WERI-Rb-1 (cell line): Measurements from ENCODE around the gene SELE.
"Not testable (repeated sequence)": the region's sequence is repeated elsewhere in the genome, so short reads cannot be mapped to it uniquely, and the experiment has no call there.

Experiments used
- DNase-seq: peaks from one replicate; pipeline ENCODE4 v3.0.0-alpha.2; 2020
- H3K27ac ChIP-seq: fragments of 250-450 bp; sonication (Bioruptor Pico); 2 replicates; pipeline ENCODE4 v1.5.1; 2020; ENCODE audit warnings: mild to moderate bottlenecking, moderate library complexity
- H3K27me3 ChIP-seq: fragments of 250-450 bp; sonication (Bioruptor Pico); 2 replicates; pipeline ENCODE4 v1.5.1; 2021; ENCODE audit warnings: mild to moderate bottlenecking, low read depth, moderate library complexity; ENCODE audit not compliant: insufficient read depth, severe bottlenecking
- H3K36me3 ChIP-seq: fragments of 250-450 bp; sonication (Bioruptor Pico); 2 replicates; pipeline ENCODE4 v1.5.1; 2020; ENCODE audit warnings: mild to moderate bottlenecking, moderate library complexity
- H3K4me3 ChIP-seq: 2 replicates; pipeline ENCODE4 v1.5.1; 2011; ENCODE audit warnings: low read depth, mild to moderate bottlenecking, control low read depth, low read length
- H3K9me3 ChIP-seq: fragments of 250-450 bp; sonication (Bioruptor Pico); 2 replicates; pipeline ENCODE4 v1.5.1; 2021; ENCODE audit warnings: mild to moderate bottlenecking, moderate library complexity; ENCODE audit not compliant: severe bottlenecking
- CTCF ChIP-seq: IDR thresholded peaks from 2 replicates; pipeline ENCODE4 v1.5.1; 2011; ENCODE audit warnings: low read depth, mild to moderate bottlenecking, control low read depth, inconsistent platforms, low read length

The SELE gene

GRCh38 chr1:169722779-169723178 is 11.1 kb downstream of the SELE start:
- Histone ChIP-seq H3K9me3 (no peaks in the 10 kb centered on the region), H3K27ac (no peak overlapping the region), H3K27me3 (no peaks in the 10 kb centered on the region), H3K36me3 (no peaks in the 10 kb centered on the region), H3K4me3 (no peak overlapping the region)
- no peak for DNase-seq
- TF ChIP-seq CTCF = no peak

GRCh38 chr1:169715100-169715499 is 18.8 kb downstream of the SELE start:
- H3K4me3 ChIP-seq, DNase-seq, H3K27ac ChIP-seq, H3K36me3 ChIP-seq, H3K9me3 ChIP-seq, H3K27me3 ChIP-seq: not testable (repeated sequence)

GRCh38 chr1:169713090-169713489 is 20.8 kb downstream of the SELE start:
- H3K4me3 ChIP-seq, DNase-seq, H3K9me3 ChIP-seq, H3K36me3 ChIP-seq, H3K27ac ChIP-seq, H3K27me3 ChIP-seq: not testable (repeated sequence)

GRCh38 chr1:169712309-169712631 is 21.6 kb downstream of the SELE start:
- no peak for DNase-seq

GRCh38 chr1:169711469-169712308 is 22.2 kb downstream of the SELE start, which contains the start of gene SELL:
SELL (minus strand) TSS chr1:169711620; CDS start chr1:169711498, 122 bp downstream.
- Histone ChIP-seq H3K27me3 (no peaks in the 10 kb centered on the region), H3K36me3 (no peaks in the 10 kb centered on the region), H3K4me3 (no peak within 1 kb of the TSS), H3K9me3 (no peaks in the 10 kb centered on the region), H3K27ac (no peak within 1 kb of the TSS)
- peak; percentile 71 for TF ChIP-seq CTCF
- peak; percentile 52 for DNase-seq

More at GRCh38 chr1:169712309-169712631, 21.6 kb downstream of the SELE start:
- H3K4me3 ChIP-seq = no peak overlapping the region
- no peak for TF ChIP-seq CTCF
- H3K27ac ChIP-seq = no peak overlapping the region
- no peaks in the 10 kb centered on the region for H3K9me3 ChIP-seq
- no peaks in the 10 kb centered on the region for H3K36me3 ChIP-seq
- no peaks in the 10 kb centered on the region for H3K27me3 ChIP-seq

- Histone ChIP-seq H3K27me3 (no peaks in the 10 kb centered on the region), H3K36me3 (no peaks in the 10 kb centered on the region), H3K9me3 (no peaks in the 10 kb centered on the region), H3K4me3 (no peak overlapping the region), H3K27ac (no peak overlapping the region)
- no peak for TF ChIP-seq CTCF
- DNase-seq = no peak
Measured at GRCh38 chr1:169708647-169709046, 25.2 kb downstream of the SELE start.
